Fibroblast of skin of abdomen (primary cell): ENCODE results near the gene MRPL33.

Source experiments
- DNase-seq: peaks from one replicate; pipeline ENCODE4 v3.0.0-alpha.2; 2013

Gene MRPL33

GRCh38 chr2:27810455-27810854 is 38.9 kb downstream of the MRPL33 start:
- DNase-seq: no peak

- DNase-seq: no peak
Observed at GRCh38 chr2:27811768-27812167, 40.2 kb downstream of the MRPL33 start.

- DNase-seq: no peak
Observed at GRCh38 chr2:27814758-27815157, 43.2 kb downstream of the MRPL33 start.

GRCh38 chr2:27815860-27816438 is 44.4 kb downstream of the MRPL33 start:
- no peak for DNase-seq

GRCh38 chr2:27822049-27822448 is 50.5 kb downstream of the MRPL33 start:
- no peak for DNase-seq

- DNase-seq: no peak
Observed at GRCh38 chr2:27823135-27823534, 51.6 kb downstream of the MRPL33 start.

GRCh38 chr2:27823569-27823968 is 52.0 kb downstream of the MRPL33 start:
- no peak for DNase-seq

GRCh38 chr2:27824401-27824800 is 52.9 kb downstream of the MRPL33 start:
- DNase-seq: no peak

GRCh38 chr2:27828305-27828704 is 56.8 kb downstream of the MRPL33 start:
- no peak for DNase-seq
